HepG2 (cell line): Measurements from ENCODE around the gene PSMB11. TPM values are rescaled to one million over a fixed set of nuclear protein-coding genes. Genes with fewer than 3 reads are reported as not detected.

ENCODE experiments used
- FOXO4 ChIP-seq: sonication (generic); formaldehyde crosslinking; conservative IDR thresholded peaks from 2 replicates; pipeline ENCODE4 v1.8.1; 2023; ENCODE audit warnings: missing genetic modification reagents
- GTF3A ChIP-seq: sonication (generic); formaldehyde crosslinking; conservative IDR thresholded peaks from 2 replicates; pipeline ENCODE4 v1.4.0; 2020; ENCODE audit warnings: mild to moderate bottlenecking, missing genetic modification reagents
- HMGA1 ChIP-seq: sonication (generic); formaldehyde crosslinking; conservative IDR thresholded peaks from 2 replicates; pipeline ENCODE4 v1.4.0; 2020; ENCODE audit warnings: missing genetic modification reagents
- KLF12 ChIP-seq: sonication (generic); formaldehyde crosslinking; IDR thresholded peaks from 2 replicates; pipeline ENCODE4 v1.4.0; 2020; ENCODE audit warnings: missing genetic modification reagents, borderline replicate concordance
- NONO ChIP-seq, 2 experiments: fragments of 450-650 bp in 1 of 2; sonication (generic) in 1 of 2; formaldehyde crosslinking in 1 of 2; IDR thresholded peaks in 1 of 2; conservative IDR thresholded peaks in 1 of 2; 2 replicates each; pipeline versions ENCODE4 v1.6.1 to v1.8.0; 2017 to 2022; ENCODE audit warnings: mild to moderate bottlenecking in 1 of 2, missing genetic modification reagents in 1 of 2, moderate library complexity in 1 of 2
- NRL ChIP-seq: sonication (generic); formaldehyde crosslinking; IDR thresholded peaks from 2 replicates; pipeline ENCODE4 v1.5.0; 2020; ENCODE audit warnings: missing genetic modification reagents, mild to moderate bottlenecking, moderate library complexity, borderline replicate concordance
- SMYD3 ChIP-seq: sonication (generic); formaldehyde crosslinking; IDR thresholded peaks from 2 replicates; pipeline ENCODE4 v1.8.1; 2023; ENCODE audit warnings: mild to moderate bottlenecking, missing genetic modification reagents
- ZBTB14 ChIP-seq: sonication (generic); formaldehyde crosslinking; IDR thresholded peaks from 2 replicates; pipeline ENCODE4 v1.4.0; 2020; ENCODE audit warnings: missing genetic modification reagents
- ZBTB20 ChIP-seq: sonication (generic); formaldehyde crosslinking; IDR thresholded peaks from 2 replicates; pipeline ENCODE4 v1.8.1; 2023; ENCODE audit warnings: missing genetic modification reagents, low read depth, mild to moderate bottlenecking, borderline replicate concordance
- ZNF407 ChIP-seq: sonication (generic); formaldehyde crosslinking; IDR thresholded peaks from one replicate; pipeline ENCODE4 v1.5.1; 2020; ENCODE audit warnings: mild to moderate bottlenecking, missing genetic modification reagents; ENCODE audit errors: not compliant biosample characterization
- ZNF567 ChIP-seq: sonication (generic); formaldehyde crosslinking; IDR thresholded peaks from 2 replicates; pipeline ENCODE4 v1.8.1; 2023; ENCODE audit warnings: mild to moderate bottlenecking, missing genetic modification reagents, borderline replicate concordance
- ZSCAN21 ChIP-seq: sonication (generic); formaldehyde crosslinking; IDR thresholded peaks from 2 replicates; pipeline ENCODE4 v1.8.0; 2022; ENCODE audit warnings: mild to moderate bottlenecking, missing genetic modification reagents, moderate library complexity, borderline replicate concordance
- ZSCAN29 ChIP-seq: sonication (generic); formaldehyde crosslinking; conservative IDR thresholded peaks from 2 replicates; pipeline ENCODE4 v1.4.0; 2020; ENCODE audit warnings: mild to moderate bottlenecking, missing genetic modification reagents
- polyA plus RNA-seq, 8 experiments: library from polyadenylated mRNA; depleted of rRNA in 3 of 8; stranded (reverse) in 7 of 8; unstranded in 1 of 8; fragments of >200 nt; fragmentation: Illumina TruSeq in 4 of 8; extraction: Trizol in 4 of 8; gene quantifications; 2 replicates each; pipeline versions ENCODE4 v1.2.1 to v1.2.3, GENCODE V29; 2011 to 2016; ENCODE audit warnings: low read depth in 4 of 8, missing spikeins in 1 of 8, mixed read lengths in 1 of 8; ENCODE audit not compliant: insufficient read depth in 1 of 8
- total RNA-seq, 5 experiments: library from RNA; depleted of rRNA; stranded (reverse); fragments of >200 nt; fragmentation: Illumina TruSeq; extraction: Trizol; gene quantifications; 2 replicates each; pipeline ENCODE4 v1.2.3, GENCODE V29; 2016; ENCODE audit warnings: low read depth in 1 of 5
- TF ChIP-seq, protein P1 (sequence below): sonication (generic); formaldehyde crosslinking; IDR thresholded peaks from 2 replicates; pipeline ENCODE4 v1.8.0; 2022; ENCODE audit warnings: mild to moderate bottlenecking, missing genetic modification reagents, moderate library complexity
- TF ChIP-seq, protein P2 (sequence below): sonication (generic); formaldehyde crosslinking; IDR thresholded peaks from 2 replicates; pipeline ENCODE4 v1.8.1; 2023; ENCODE audit warnings: mild to moderate bottlenecking, missing genetic modification reagents

The PSMB11 gene
- total and polyA plus RNA-seq, 2 of the 13 experiments (the other 11 are each of a cell fraction or from before 2014, with no cell fraction given) = not detected

- TF ChIP-seq ZNF407 (peak; percentile 10), ZSCAN21 (CRISPR knock-in tag) (no peak), ZSCAN29 (CRISPR knock-in tag) (no peak), HMGA1 (CRISPR knock-in tag) (no peak), NRL (CRISPR knock-in tag) (no peak), ZNF567 (CRISPR knock-in tag) (no peak), NONO (IDR thresholded peaks at IDR 0.05) (no peak), NONO (CRISPR knock-in tag; conservative IDR thresholded peaks at IDR 0.05) (no peak), SMYD3 (CRISPR knock-in tag) (no peak), KLF12 (CRISPR knock-in tag) (no peak), ZBTB14 (0 out of 2 replicates have a peak, but pooled peaks have one; percentile 17), FOXO4 (CRISPR knock-in tag) (no peak), GTF3A (no peak), ZBTB20 (no peak)
- TF ChIP-seq, protein P1, sequence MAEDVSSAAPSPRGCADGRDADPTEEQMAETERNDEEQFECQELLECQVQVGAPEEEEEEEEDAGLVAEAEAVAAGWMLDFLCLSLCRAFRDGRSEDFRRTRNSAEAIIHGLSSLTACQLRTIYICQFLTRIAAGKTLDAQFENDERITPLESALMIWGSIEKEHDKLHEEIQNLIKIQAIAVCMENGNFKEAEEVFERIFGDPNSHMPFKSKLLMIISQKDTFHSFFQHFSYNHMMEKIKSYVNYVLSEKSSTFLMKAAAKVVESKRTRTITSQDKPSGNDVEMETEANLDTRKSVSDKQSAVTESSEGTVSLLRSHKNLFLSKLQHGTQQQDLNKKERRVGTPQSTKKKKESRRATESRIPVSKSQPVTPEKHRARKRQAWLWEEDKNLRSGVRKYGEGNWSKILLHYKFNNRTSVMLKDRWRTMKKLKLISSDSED (CRISPR knock-in tag) = no peak
- TF ChIP-seq, protein P2, sequence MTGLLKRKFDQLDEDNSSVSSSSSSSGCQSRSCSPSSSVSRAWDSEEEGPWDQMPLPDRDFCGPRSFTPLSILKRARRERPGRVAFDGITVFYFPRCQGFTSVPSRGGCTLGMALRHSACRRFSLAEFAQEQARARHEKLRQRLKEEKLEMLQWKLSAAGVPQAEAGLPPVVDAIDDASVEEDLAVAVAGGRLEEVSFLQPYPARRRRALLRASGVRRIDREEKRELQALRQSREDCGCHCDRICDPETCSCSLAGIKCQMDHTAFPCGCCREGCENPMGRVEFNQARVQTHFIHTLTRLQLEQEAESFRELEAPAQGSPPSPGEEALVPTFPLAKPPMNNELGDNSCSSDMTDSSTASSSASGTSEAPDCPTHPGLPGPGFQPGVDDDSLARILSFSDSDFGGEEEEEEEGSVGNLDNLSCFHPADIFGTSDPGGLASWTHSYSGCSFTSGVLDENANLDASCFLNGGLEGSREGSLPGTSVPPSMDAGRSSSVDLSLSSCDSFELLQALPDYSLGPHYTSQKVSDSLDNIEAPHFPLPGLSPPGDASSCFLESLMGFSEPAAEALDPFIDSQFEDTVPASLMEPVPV = no peak
Observed at GRCh38 chr14:23024612-23025075, 17.4 kb upstream of the PSMB11 start (continued).
